HG02678 (cell line): ENCODE measurements around the gene C1QA.
"Not testable (repeated sequence)": the region's sequence is repeated elsewhere in the genome, so short reads cannot be mapped to it uniquely, and the experiment has no call there.

Experiments
- ATAC-seq: cut with Tn5 transposase; IDR thresholded peaks from one replicate; pipeline ENCODE4 v1.9.1; 2021; ENCODE audit warnings: mild to moderate bottlenecking, moderate library complexity; ENCODE audit not compliant: unreplicated experiment

The C1QA gene

DNA sequence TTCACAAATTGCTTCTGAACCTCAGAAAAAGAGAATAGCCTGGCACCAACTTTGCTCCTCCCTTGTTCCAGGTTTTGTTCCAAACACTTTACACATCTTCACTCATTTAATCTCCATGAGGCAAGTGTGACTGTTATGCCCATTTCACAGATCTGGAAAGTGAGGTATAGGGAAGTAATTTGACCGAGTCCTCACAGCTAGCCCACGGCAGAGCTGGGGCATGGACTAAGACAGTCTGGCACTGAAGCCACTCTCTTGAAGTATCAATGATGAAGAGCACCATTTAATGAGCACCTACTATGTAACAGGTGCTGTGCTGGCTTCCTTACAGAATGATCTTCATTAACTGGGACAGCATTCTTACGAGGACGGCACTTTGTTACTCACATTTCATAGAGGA is 35.6 kb downstream of the C1QA start:
- ATAC-seq = no peak

- no peak for ATAC-seq
These were observed 37.3 kb downstream of the C1QA start for GRCh38 chr1:22673486-22674409.

DNA sequence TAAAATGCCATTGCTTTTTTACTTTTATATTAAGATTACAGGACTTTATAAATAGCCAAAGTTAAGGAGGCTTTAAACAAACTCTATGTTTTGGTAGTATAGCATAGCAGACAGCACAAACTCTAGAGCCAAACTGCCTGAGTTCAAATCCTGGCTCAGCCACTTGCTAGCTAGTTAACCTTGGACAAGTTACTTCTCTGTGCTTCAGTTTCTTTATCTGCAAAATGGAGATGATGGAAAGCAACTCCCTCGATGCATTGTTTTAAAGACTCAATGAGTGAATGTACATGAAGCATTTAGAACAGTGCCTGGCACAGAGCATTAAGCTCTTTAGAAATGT is 38.0 kb downstream of the C1QA start:
- ATAC-seq = no peak

DNA sequence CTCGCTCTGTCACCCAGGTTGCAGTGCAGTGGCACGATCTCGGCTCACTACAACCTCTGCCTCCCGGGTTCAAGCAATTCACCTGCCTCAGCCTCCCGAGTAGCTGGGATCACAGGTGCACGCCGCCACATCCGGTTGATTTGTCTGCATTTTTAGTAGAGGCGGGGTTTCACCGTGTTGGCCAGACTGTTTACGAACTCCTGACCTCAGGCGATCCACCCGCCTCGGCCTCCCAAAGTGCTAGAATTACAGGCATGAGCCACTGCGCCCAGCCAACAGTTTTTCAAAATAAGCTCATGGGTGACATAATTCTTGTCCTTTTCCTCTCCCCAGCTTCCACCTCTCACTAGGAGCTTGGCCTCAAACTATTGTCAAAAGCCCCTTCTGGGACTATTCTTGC is 39.7 kb downstream of the C1QA start:
- not testable (repeated sequence) for ATAC-seq

DNA sequence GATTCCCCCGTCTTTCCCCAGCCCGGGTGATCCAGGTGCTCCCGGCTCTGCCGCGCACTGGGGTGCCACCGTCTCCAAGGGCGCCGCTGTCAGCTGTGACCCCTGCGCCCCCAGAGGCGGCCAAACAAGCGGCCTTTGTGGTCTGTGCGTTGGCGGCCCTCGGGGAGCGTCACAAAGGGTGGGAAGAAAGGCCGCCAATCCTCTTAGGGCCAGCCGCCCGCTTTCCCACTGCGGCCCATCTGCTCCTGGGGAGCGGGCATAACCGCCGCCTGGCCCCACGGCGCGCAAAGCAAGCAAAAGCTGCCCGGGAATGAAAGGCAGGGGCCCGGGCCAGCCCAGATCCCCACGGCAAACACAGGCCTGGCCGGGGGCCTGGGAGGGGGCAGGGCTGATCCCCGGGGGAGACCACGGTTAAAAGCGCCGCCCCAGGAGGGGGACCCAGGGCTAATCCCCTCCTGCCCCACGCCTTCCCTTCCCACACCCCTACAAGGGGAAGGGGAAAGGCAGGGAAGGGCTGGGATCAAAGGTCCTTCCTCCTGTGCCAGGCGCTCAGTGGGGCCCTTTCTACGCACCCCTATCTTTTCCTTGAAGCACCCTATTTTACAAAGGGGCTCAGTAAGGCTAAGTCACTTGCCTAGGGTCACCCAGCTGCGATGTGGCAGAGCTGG is 40.6 kb downstream of the C1QA start:
- ATAC-seq = no peak

GRCh38 chr1:22677931-22678896 is 41.8 kb downstream of the C1QA start:
- no peak for ATAC-seq

DNA sequence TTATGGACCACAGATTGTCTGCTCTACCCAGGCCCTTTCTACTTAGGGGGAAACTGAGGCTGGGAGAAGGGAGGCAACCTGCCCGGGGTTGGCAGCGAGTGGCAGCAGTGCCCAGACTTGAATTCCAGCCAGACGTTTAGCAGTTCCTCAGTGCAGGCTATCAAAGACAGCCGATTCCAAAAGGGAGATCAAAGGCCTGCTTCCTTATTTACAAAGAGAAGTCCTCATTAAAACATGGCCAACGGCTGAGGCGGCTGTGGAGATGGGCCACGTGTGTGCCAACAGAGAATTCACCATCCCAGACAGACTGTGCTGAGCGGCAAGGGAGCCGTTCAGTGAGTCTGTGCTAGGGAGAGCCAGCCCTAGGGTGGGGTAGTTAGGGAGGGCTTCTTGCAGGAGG is 44.3 kb downstream of the C1QA start:
- ATAC-seq = no peak

DNA sequence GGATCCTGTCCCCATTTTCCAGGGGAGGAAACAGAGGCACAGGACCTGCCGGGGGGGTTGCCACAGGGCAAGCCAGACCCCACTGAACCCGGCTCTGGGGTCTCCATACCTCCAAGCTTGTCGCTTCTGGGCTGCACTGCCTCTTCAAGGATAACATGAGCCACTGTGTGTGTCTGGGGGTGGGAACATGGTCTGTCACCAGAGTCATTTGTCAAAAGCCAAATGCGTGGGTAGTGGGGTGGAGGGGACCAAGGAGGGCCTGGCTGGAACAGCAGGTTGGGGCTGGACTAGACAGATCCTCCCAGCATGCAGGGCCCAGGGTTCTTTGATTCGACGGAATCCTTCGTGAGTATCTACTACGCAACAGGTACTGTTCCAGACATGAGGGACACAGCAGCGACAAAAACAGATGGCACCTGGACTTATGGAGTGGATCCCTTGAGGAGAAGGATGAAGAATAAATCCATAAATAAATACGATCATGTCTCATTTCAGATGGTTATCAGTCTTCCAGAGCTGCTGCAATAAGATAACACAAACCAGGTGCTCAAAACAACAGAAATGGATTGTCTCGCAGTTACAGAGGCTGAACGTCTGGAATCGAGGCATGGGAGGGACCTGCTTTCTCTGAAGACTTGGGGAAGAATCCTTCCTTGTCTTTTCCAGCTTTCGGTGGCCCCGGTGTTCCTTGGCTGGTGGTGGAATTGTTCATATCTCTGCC is 45.3 kb downstream of the C1QA start:
- no peak for ATAC-seq

DNA sequence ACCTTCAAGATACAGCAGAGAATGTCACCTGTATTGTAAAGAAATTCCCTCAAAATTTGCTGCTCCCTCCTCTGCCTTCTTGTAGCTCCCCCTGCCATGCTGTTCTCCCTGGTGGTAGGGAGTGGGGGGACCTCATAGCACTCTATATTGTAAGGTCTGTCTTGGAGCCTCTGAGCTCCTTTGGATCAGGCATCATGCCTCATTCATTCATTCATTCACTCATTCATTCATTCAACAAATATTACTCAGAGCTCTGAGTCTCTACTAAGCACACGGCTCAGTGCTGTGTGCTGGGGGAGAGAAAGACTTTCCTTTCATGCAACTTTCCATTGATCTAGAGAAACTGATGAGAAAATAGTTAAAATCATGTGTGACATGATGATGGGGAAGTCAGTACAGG is 47.1 kb downstream of the C1QA start:
- ATAC-seq = no peak

- no peak for ATAC-seq
These were observed 49.2 kb downstream of the C1QA start for GRCh38 chr1:22685591-22686059.

DNA sequence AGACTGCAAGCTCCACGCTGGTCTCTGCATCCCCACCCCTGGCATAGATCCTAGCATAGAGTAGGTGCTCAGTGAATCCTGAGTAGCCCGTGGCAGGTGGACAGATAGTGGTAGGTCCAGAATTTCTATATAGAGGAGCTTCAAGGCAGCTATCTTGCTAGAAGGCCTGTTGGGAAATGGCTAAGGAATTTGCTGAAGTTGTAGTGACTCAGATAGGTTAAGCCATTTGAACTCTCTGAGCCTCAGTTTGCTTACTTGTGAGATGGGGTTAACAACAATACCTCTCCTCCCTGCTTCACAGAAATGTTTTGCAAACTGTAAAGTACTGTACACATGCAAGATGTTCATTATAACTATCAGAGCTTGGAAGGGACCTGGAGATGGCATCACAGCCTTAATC is 50.8 kb downstream of the C1QA start:
- ATAC-seq = no peak

- ATAC-seq = no peak
These were observed 52.0 kb downstream of the C1QA start for GRCh38 chr1:22688466-22688865.
